Measurements from ENCODE around the gene TMEM132D.

Gene TMEM132D

DNA sequence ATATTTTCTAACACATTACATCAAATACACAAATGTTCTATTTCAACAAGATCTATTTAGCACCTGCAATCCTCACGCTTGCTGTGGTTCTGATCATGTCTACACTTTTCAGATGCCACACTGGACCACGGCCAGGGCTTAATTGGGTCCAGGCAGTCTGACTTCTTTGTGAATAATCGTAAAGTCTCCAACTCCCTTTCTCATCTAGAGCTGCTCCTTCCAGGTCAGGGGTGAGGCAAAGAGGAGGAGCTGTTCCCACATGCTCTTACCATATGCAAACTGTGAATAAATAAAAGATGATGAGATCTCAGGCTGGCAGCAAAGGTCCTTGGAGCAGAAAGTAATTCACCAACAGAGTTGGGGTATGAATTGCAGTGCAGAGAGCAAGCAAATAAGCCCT, 733.9 kb downstream of the TMEM132D start:
- H3K4me3 ChIP-seq (ENCODE audit: low read length in 2 of 2), result no peak overlapping the region
- no peak overlapping the region for H3K27ac ChIP-seq (ENCODE audit: low read length)
- no peak overlapping the region for H3K9ac ChIP-seq (ENCODE audit: low read length in 2 of 2)
- H3K4me1 ChIP-seq (ENCODE audit: control insufficient read depth, insufficient read depth, low read length), result no peaks in the 10 kb centered on the region
- H3K9me3 ChIP-seq (ENCODE audit: control insufficient read depth in 2 of 2, low read length in 2 of 2), result peaks cover 0 to 9% of the 10 kb centered on the region in 2 donors
- no peaks in the 10 kb centered on the region for H3K27me3 ChIP-seq (ENCODE audit: control insufficient read depth in 1 of 2, insufficient read depth in 2 of 2, low read length in 2 of 2)
- no peaks in the 10 kb centered on the region for H3K36me3 ChIP-seq (ENCODE audit: control insufficient read depth in 2 of 2, insufficient read depth in 2 of 2, low read length in 2 of 2)

DNA sequence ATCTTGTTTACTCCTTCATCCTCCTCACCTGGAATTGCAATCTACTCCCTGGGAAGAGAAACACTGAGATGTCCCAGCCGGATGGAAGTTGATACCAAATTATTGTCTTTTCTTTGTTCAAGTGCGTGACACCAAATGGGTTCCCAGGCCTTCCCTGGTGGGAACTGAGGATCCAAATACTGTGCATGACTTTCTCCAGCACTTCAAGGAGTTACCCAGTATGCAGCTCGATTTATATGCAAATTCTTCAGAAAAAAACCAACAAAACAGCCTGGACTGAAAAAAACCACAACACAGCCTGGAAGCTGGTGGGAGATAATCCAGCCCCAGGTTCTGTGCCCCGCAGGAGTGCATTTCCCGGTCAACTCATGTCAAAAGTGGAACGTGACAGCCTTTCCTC, 740.0 kb downstream of the TMEM132D start:
- H3K4me3 ChIP-seq (ENCODE audit: low read length in 2 of 2), result no peak overlapping the region
- no peak overlapping the region for H3K27ac ChIP-seq (ENCODE audit: low read length)
- no peaks in the 10 kb centered on the region for H3K4me1 ChIP-seq (ENCODE audit: control insufficient read depth, insufficient read depth, low read length)
- no peaks in the 10 kb centered on the region for H3K36me3 ChIP-seq (ENCODE audit: control insufficient read depth in 2 of 2, insufficient read depth in 2 of 2, low read length in 2 of 2)
- H3K27me3 ChIP-seq (ENCODE audit: control insufficient read depth in 1 of 2, insufficient read depth in 2 of 2, low read length in 2 of 2), result no peaks in the 10 kb centered on the region
- no peak overlapping the region for H3K9ac ChIP-seq (ENCODE audit: low read length in 2 of 2)
- H3K9me3 ChIP-seq (ENCODE audit: control insufficient read depth in 2 of 2, low read length in 2 of 2), result peaks cover 7 to 11% of the 10 kb centered on the region in 2 donors

DNA sequence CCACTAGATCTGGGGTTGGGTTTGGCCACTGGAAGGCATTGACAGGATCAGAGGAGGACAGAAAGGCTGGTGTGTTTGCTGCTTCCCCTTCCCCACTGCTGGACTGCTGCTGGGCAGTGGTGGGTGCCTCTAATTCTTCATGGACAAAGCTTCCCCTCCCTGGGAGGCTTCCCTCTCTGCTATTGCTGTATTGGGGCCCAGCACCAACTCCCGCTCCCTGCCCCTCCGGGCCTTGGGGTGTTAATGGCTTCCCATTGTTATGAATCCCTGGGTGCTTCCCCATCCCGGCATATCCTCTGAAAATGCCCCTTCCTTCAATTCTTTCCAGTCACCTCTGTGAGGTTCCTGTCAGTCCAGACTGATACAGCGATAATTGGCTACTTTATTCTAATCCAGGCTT, 740.4 kb downstream of the TMEM132D start:
- peaks cover 7 to 11% of the 10 kb centered on the region in 2 donors for H3K9me3 ChIP-seq (ENCODE audit: control insufficient read depth in 2 of 2, low read length in 2 of 2)
- no peaks in the 10 kb centered on the region for H3K4me1 ChIP-seq (ENCODE audit: control insufficient read depth, insufficient read depth, low read length)
- H3K27ac ChIP-seq (ENCODE audit: low read length), result no peak overlapping the region
- no peak overlapping the region for H3K4me3 ChIP-seq (ENCODE audit: low read length in 2 of 2)
- H3K36me3 ChIP-seq (ENCODE audit: control insufficient read depth in 2 of 2, insufficient read depth in 2 of 2, low read length in 2 of 2), result no peaks in the 10 kb centered on the region
- no peaks in the 10 kb centered on the region for H3K27me3 ChIP-seq (ENCODE audit: control insufficient read depth in 1 of 2, insufficient read depth in 2 of 2, low read length in 2 of 2)
- H3K9ac ChIP-seq (ENCODE audit: low read length in 2 of 2), result no peak overlapping the region

DNA sequence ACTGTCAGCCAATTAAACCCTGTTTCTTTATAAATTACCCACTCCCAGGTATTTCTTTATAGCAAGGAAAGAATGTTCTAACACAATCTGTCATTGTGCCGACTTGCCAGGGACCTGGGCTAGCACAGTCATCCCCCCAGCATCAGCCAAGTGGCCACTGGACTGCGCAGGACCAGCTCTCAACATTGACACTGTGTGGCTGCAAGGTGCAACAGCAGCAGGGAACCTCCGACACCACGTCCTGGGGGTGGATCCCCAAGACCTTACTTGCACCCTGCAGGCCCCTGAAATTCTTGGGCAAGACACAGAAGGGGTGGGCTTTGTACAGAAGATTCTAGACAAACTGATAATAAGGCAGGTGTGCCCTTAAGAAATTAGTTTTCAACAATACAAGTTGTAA, 741.0 kb downstream of the TMEM132D start:
- Histone ChIP-seq H3K27ac (ENCODE audit: low read length) (no peak overlapping the region), H3K4me3 (ENCODE audit: low read length in 2 of 2) (no peak overlapping the region), H3K4me1 (ENCODE audit: control insufficient read depth, insufficient read depth, low read length) (no peaks in the 10 kb centered on the region), H3K27me3 (ENCODE audit: control insufficient read depth in 1 of 2, insufficient read depth in 2 of 2, low read length in 2 of 2) (no peaks in the 10 kb centered on the region), H3K9me3 (ENCODE audit: control insufficient read depth in 2 of 2, low read length in 2 of 2) (peaks cover 7 to 11% of the 10 kb centered on the region in 2 donors), H3K9ac (ENCODE audit: low read length in 2 of 2) (no peak overlapping the region), H3K36me3 (ENCODE audit: control insufficient read depth in 2 of 2, insufficient read depth in 2 of 2, low read length in 2 of 2) (no peaks in the 10 kb centered on the region)

DNA sequence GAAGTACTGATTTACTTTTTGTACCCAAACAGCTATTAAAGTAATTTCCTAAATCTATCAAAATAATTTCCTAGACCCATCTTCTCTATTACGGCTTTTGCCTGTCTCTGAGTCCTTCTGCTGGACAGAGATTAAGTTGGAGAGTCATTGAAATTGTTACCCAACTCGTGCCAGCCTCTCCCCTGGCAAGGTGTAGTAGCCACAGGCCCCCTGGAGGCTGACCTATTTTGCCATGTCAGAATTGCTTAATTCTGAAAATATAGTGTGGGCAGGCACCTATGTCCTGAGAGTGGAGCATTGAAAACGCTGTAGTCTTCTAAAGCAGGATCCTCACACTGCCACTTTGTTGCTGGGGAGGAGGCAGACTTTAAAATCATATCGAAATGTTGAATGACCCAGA, 742.3 kb downstream of the TMEM132D start:
- Histone ChIP-seq H3K9me3 (ENCODE audit: control insufficient read depth in 2 of 2, low read length in 2 of 2) (peaks cover 7 to 11% of the 10 kb centered on the region in 2 donors), H3K4me1 (ENCODE audit: control insufficient read depth, insufficient read depth, low read length) (no peaks in the 10 kb centered on the region), H3K36me3 (ENCODE audit: control insufficient read depth in 2 of 2, insufficient read depth in 2 of 2, low read length in 2 of 2) (no peaks in the 10 kb centered on the region)

DNA sequence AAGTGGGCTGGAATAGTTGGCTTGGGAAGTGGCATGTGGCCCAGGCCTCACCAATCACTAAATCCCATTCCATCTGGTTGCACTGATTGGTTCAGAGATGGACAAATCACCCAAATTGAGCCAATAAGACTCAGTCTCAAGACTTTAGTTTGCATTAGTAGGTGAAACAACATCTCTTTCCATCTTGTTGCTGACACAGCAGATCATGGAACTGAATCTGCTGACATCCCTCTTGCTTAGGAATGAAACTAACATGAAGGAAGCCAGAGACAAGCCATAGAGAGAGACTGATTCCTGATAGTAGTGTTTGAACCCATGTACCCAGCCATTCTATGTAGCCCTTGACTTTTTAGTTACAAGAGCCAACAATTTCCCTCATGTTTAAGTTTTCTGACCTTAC, 743.5 kb downstream of the TMEM132D start:
- Histone ChIP-seq H3K9me3 (ENCODE audit: control insufficient read depth in 2 of 2, low read length in 2 of 2) (peaks cover 7 to 14% of the 10 kb centered on the region in 2 donors), H3K27me3 (ENCODE audit: control insufficient read depth in 1 of 2, insufficient read depth in 2 of 2, low read length in 2 of 2) (no peaks in the 10 kb centered on the region), H3K27ac (ENCODE audit: low read length) (no peak overlapping the region), H3K4me3 (ENCODE audit: low read length in 2 of 2) (no peak overlapping the region), H3K4me1 (ENCODE audit: control insufficient read depth, insufficient read depth, low read length) (no peaks in the 10 kb centered on the region), H3K36me3 (ENCODE audit: control insufficient read depth in 2 of 2, insufficient read depth in 2 of 2, low read length in 2 of 2) (no peaks in the 10 kb centered on the region), H3K9ac (ENCODE audit: low read length in 2 of 2) (no peak overlapping the region)

More for the DNA sequence above, 742.3 kb downstream of the TMEM132D start:
- Histone ChIP-seq H3K4me3 (ENCODE audit: low read length in 2 of 2) (no peak overlapping the region), H3K27me3 (ENCODE audit: control insufficient read depth in 1 of 2, insufficient read depth in 2 of 2, low read length in 2 of 2) (no peaks in the 10 kb centered on the region), H3K9ac (ENCODE audit: low read length in 2 of 2) (no peak overlapping the region), H3K27ac (ENCODE audit: low read length) (no peak overlapping the region)

DNA sequence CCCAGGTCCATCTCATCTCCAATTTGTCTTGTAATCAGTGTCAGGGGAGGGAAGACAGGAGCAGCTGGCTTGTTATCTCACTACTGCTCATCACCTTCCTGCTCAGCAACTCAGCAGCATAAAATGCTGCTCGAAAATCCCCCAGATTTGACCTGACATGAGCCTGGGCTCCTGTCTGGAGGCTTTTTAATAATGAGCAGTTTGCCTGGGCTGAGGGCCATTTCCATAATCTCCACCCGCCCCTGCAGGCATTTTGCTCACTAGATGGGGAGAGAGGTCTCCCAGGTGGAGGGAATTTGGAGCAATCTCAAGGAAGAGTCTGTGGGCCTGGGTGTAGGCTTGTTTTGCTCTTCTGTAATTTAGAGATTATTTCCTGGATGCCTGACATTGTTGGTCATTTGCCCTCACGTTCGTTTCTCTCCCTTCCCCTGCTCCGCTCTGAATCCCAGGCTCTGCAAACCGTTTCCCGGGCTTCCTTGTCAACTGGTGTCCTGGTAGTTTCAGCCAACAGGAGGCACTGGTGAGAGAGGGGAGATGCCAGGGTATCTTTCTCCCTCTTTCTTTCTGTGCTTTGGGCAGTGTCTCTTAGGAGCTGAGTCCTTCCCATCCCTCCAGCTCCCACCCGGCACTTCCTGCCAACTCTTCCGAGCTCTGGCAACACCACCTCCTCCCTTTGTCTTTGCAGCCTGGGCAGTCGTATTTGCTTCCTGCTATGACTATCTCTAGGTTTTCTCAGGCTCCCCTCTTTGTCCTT, 751.3 kb downstream of the TMEM132D start:
- Histone ChIP-seq H3K27ac (ENCODE audit: low read length) (no peak overlapping the region), H3K27me3 (ENCODE audit: control insufficient read depth in 1 of 2, insufficient read depth in 2 of 2, low read length in 2 of 2) (no peaks in the 10 kb centered on the region)

DNA sequence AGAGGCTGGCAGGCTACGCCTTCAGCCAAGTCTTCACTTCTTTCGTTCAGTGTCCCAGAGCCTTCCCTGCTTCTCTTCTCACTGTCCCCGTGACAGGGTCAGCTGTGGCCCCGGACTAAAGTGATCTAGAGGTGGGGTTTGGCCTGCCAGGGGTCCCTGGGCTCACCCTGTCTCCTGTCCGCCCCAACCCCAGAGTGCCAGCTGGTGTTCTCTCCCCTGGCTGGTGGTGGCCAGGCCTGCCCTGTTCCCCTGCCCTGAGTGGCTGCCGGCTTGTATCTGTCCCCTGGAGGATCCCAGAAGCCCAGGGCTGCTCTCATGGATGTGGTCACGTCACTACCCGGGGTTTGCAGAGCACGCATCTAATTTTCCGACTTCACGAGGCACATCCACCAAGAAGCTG, 753.1 kb downstream of the TMEM132D start:
- no peak overlapping the region for H3K9ac ChIP-seq (ENCODE audit: low read length in 2 of 2)
- no peak overlapping the region for H3K4me3 ChIP-seq (ENCODE audit: low read length in 2 of 2)
- no peaks in the 10 kb centered on the region for H3K27me3 ChIP-seq (ENCODE audit: control insufficient read depth in 1 of 2, insufficient read depth in 2 of 2, low read length in 2 of 2)
- H3K4me1 ChIP-seq (ENCODE audit: control insufficient read depth, insufficient read depth, low read length), result no peaks in the 10 kb centered on the region
- H3K9me3 ChIP-seq (ENCODE audit: control insufficient read depth in 2 of 2, low read length in 2 of 2), result peaks cover 3 to 6% of the 10 kb centered on the region in 2 donors
- H3K27ac ChIP-seq (ENCODE audit: low read length), result no peak overlapping the region
- H3K36me3 ChIP-seq (ENCODE audit: control insufficient read depth in 2 of 2, insufficient read depth in 2 of 2, low read length in 2 of 2), result no peaks in the 10 kb centered on the region

More for the DNA sequence above, 751.3 kb downstream of the TMEM132D start:
- H3K4me1 ChIP-seq (ENCODE audit: control insufficient read depth, insufficient read depth, low read length), result no peaks in the 10 kb centered on the region
- no peaks in the 10 kb centered on the region for H3K36me3 ChIP-seq (ENCODE audit: control insufficient read depth in 2 of 2, insufficient read depth in 2 of 2, low read length in 2 of 2)
- no peak overlapping the region for H3K4me3 ChIP-seq (ENCODE audit: low read length in 2 of 2)
- H3K9ac ChIP-seq (ENCODE audit: low read length in 2 of 2), result no peak overlapping the region
- H3K9me3 ChIP-seq (ENCODE audit: control insufficient read depth in 2 of 2, low read length in 2 of 2), result peaks cover 2 to 6% of the 10 kb centered on the region in 2 donors

DNA sequence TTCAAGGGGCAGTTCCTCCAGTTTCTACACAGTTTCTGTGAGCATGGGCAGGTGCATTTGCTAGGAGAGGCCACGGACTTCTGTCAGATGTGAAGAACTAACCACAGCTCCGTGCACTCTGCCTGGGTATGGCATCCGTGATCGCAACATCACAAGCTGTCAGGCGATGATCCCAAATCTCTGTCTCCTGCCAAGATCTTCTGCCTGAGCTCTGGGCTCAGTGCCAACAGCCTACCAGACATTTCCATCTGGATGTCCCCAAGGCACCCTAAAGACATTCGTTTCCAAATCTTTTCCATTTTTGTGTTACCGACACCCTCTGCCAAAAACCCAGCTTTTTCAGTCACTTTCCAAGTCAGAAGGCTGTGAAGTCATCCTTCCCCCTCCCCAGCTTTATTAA, 758.4 kb downstream of the TMEM132D start:
- Histone ChIP-seq H3K4me1 (ENCODE audit: control insufficient read depth, insufficient read depth, low read length) (no peaks in the 10 kb centered on the region), H3K27ac (ENCODE audit: low read length) (no peak overlapping the region), H3K9ac (ENCODE audit: low read length in 2 of 2) (no peak overlapping the region), H3K36me3 (ENCODE audit: control insufficient read depth in 2 of 2, insufficient read depth in 2 of 2, low read length in 2 of 2) (no peaks in the 10 kb centered on the region), H3K9me3 (ENCODE audit: control insufficient read depth in 2 of 2, low read length in 2 of 2) (peaks cover 0 to 6% of the 10 kb centered on the region in 2 donors), H3K4me3 (ENCODE audit: low read length in 2 of 2) (no peak overlapping the region), H3K27me3 (ENCODE audit: control insufficient read depth in 1 of 2, insufficient read depth in 2 of 2, low read length in 2 of 2) (no peaks in the 10 kb centered on the region)

DNA sequence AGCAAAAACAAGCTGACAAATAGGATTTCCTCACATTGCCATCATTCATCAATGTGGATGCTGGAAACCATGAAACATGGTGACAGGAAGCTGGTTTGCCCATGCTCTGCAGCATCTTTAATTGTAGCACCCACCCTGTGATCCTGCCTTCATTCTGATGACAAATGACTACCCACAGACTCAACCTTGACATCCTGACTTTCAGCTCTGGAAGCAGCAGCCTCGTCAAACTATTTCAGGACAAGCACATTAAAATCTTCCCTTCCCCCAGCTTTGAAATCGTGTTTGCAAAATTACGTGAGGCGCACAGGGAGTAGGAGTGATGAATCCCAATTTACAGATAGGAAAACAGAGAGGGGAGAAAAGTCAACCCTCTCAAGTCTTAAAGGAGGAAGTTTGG, 765.0 kb downstream of the TMEM132D start:
- Histone ChIP-seq H3K27ac (ENCODE audit: low read length) (no peak overlapping the region), H3K9me3 (ENCODE audit: control insufficient read depth in 2 of 2, low read length in 2 of 2) (no peaks in the 10 kb centered on the region), H3K36me3 (ENCODE audit: control insufficient read depth in 2 of 2, insufficient read depth in 2 of 2, low read length in 2 of 2) (no peaks in the 10 kb centered on the region), H3K9ac (ENCODE audit: low read length in 2 of 2) (no peak overlapping the region), H3K4me3 (ENCODE audit: low read length in 2 of 2) (no peak overlapping the region), H3K4me1 (ENCODE audit: control insufficient read depth, insufficient read depth, low read length) (no peaks in the 10 kb centered on the region), H3K27me3 (ENCODE audit: control insufficient read depth in 1 of 2, insufficient read depth in 2 of 2, low read length in 2 of 2) (no peaks in the 10 kb centered on the region)

DNA sequence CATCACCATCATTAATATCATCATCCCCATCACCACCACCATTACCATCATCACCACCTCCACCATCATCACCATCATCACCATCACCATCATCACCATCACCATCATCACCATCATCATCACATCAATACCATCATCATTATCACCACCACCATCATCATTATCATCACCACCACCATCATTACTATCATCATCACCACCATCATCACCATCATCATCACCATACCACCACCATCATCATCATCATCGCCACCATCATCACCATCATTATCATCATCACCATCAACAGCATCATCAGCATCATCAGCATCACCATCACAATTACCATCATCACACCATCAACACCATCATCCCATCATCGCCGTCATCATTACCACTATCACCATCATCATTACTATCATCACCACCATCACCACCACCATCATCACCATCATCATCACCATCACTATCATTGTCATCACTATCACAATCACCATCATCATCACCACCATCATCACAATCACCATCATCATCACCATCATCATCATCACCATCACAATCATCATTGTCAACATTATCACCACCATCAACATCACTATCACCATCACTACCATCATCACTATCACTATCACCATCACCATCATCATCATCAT, 767.0 kb downstream of the TMEM132D start:
- Histone ChIP-seq H3K36me3 (ENCODE audit: control insufficient read depth in 2 of 2, insufficient read depth in 2 of 2, low read length in 2 of 2) (no peaks in the 10 kb centered on the region), H3K9me3 (ENCODE audit: control insufficient read depth in 2 of 2, low read length in 2 of 2) (no peaks in the 10 kb centered on the region), H3K4me3 (ENCODE audit: low read length in 2 of 2) (no peak overlapping the region), H3K4me1 (ENCODE audit: control insufficient read depth, insufficient read depth, low read length) (no peaks in the 10 kb centered on the region), H3K9ac (ENCODE audit: low read length in 2 of 2) (no peak overlapping the region), H3K27me3 (ENCODE audit: control insufficient read depth in 1 of 2, insufficient read depth in 2 of 2, low read length in 2 of 2) (no peaks in the 10 kb centered on the region), H3K27ac (ENCODE audit: low read length) (no peak overlapping the region)
